ENCODE measurements around the gene CCDC120.

DNA sequence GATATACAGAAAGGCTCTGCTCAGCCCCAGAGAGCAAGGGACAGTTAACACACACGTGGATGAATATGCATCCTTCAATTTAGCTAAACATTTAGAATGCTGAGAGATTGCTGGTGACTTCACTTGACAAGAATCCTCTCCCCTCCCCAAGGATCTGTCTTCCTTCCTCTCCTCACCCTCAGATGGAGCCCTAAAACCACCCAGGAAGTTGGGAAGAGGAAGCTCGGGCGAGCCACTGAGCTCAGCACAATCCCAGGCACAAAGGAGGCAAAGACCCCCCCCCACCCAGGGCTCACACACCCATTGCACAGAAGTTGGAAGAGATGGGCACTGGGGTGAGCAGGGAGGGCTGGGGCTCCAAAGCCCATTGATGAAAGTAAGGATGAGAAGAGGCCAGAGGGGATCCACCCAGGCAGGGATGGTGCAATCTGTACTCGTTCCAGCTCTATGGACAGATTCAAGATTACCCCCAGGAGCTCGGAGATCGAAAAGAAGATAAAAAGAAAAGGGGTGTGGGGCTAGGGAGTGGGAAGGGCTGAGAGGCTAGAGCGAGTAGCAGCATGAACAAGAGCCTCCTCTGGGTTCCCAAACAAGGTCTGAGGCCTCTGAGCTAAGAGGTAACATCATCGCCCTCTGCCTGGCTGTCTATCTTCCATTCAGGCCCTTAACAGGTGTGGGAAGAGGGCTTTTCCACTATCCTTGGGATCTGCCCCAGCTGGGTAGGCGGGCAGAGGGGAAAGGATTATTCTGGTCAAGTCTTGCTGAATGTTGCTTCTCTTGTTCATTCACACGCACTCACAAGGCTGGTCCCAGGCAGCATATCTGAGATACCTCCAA lies 16.8 kb upstream of the CCDC120 start:
- TF ChIP-seq POLR2AphosphoS5 (IDR thresholded peaks at IDR 0.05; ENCODE audit: low read depth, low read length) (no peak), POLR2A (IDR thresholded peaks at IDR 0.05; ENCODE audit: low read depth, low read length) (no peak), SPI1 (IDR thresholded peaks at IDR 0.05; ENCODE audit: low read depth, low read length) (no peak), POU2F2 (IDR thresholded peaks at IDR 0.05; ENCODE audit: low read depth, low read length) (no peak), TAF1 (IDR thresholded peaks at IDR 0.05; ENCODE audit: low read depth, low read length) (no peak)

Measured in GM12891 (cell line).